Measurements from ENCODE around the gene CYP4F22. TPM values are rescaled to one million over a fixed set of nuclear protein-coding genes. Genes with fewer than 3 reads are reported as not detected.
A peak's percentile ranks its signal among the peaks of the same experiment; 100 is the strongest.

The CYP4F22 gene
- total RNA-seq, 5 donors from 2014 or later (not counting 1 experiment from before 2014, with no cell fraction given) = 0.73 to 1.6 (median 1.3) TPM

GRCh38 chr19:15556634-15557181 is 48.4 kb downstream of the CYP4F22 start:
- Histone ChIP-seq H3K4me3 (ENCODE audit: control insufficient read depth in 1 of 2, extremely low read depth in 1 of 2, low read length in 1 of 2) (no peak overlapping the region), H3K9me3 (no peaks in the 10 kb centered on the region), H3K36me3 (ENCODE audit: control insufficient read depth in 2 of 2, extremely low read depth in 1 of 2, insufficient read depth in 1 of 2, low read length in 1 of 2) (no peaks in the 10 kb centered on the region), H3K4me1 (ENCODE audit: control insufficient read depth in 1 of 2, extremely low read depth in 1 of 2, insufficient read depth in 2 of 2, low read length in 2 of 2) (peaks cover 7 to 26% of the 10 kb centered on the region in 2 experiments), H3K27me3 (replicated peaks in 1 of 2; ENCODE audit: control insufficient read depth in 2 of 2, extremely low read depth in 1 of 2, insufficient read depth in 2 of 2, low read length in 1 of 2) (peaks cover 0 to 21% of the 10 kb centered on the region in 2 experiments), H3K27ac (ENCODE audit: low read length) (no peak overlapping the region)
- Mint-ChIP-seq H3K4me3 (peak overlapping the region; percentile 66 to 81 (median 75)), H3K27ac (peak overlapping the region; percentile 88 to 89), H3K36me3 (no peaks in the 10 kb centered on the region), H3K4me1 (peaks cover 19 to 27% (median 25%) of the 10 kb centered on the region in 3 donors), H3K27me3 (peaks cover under 1 to 3% of the 10 kb centered on the region in 2 donors), H3K9me3 (no peaks in the 10 kb centered on the region)
- POLR2A ChIA-PET = interaction anchor here in 1 of 2 donors (0.6 kb wide), 1 partner anchor 179 kb away, joined by 3 read pairs; no protein-coding TSS in a partner anchor
- WGBS (ENCODE audit: insufficient coverage) = no CpG with 5 or more reads among the region's 7 CpGs
- ATAC-seq (replicated peaks in 1 of 4) (no peak), DNase-seq (peak in 1 of 35 experiments; percentile 1)
- CTCF ChIA-PET = interaction anchor here in 1 of 2 donors (0.6 to 3.0 kb wide), 3 partner anchors 137 to 465 kb away, joined by 3 to 113 read pairs (median 4); partner anchors contain the start of gene AKAP8L

- Mint-ChIP-seq H3K27ac (no peak overlapping the region), H3K27me3 (peaks cover 4 to 5% of the 10 kb centered on the region in 2 donors), H3K4me1 (peaks cover 16 to 24% (median 22%) of the 10 kb centered on the region in 3 donors), H3K4me3 (no peak overlapping the region), H3K9me3 (no peaks in the 10 kb centered on the region), H3K36me3 (no peaks in the 10 kb centered on the region)
- no peaks in the 10 kb centered on the region for H3K9me3 ChIP-seq
- H3K36me3 ChIP-seq (ENCODE audit: control insufficient read depth in 2 of 2, extremely low read depth in 1 of 2, insufficient read depth in 1 of 2, low read length in 1 of 2) = no peaks in the 10 kb centered on the region
- DNase-seq = no peak
- H3K4me1 ChIP-seq (ENCODE audit: control insufficient read depth in 1 of 2, extremely low read depth in 1 of 2, insufficient read depth in 2 of 2, low read length in 2 of 2) = peaks cover 7 to 20% of the 10 kb centered on the region in 2 experiments
- H3K27ac ChIP-seq (ENCODE audit: low read length) = no peak overlapping the region
- POLR2A ChIA-PET = interaction anchor here in 1 of 2 donors (0.7 kb wide), 1 partner anchor 138 kb away, joined by 4 read pairs; no protein-coding TSS in a partner anchor
- WGBS (ENCODE audit: insufficient coverage) = 87% methylated on average over 2 of the region's 4 CpGs
- CTCF ChIA-PET = interaction anchor here in 1 of 2 donors (3.0 kb wide), 1 partner anchor 138 kb away, joined by 113 read pairs; the partner anchor contains the start of gene AKAP8L
- H3K4me3 ChIP-seq (ENCODE audit: control insufficient read depth in 1 of 2, extremely low read depth in 1 of 2, low read length in 1 of 2) = no peak overlapping the region
- peaks cover 0 to 26% of the 10 kb centered on the region in 2 experiments for H3K27me3 ChIP-seq (replicated peaks in 1 of 2; ENCODE audit: control insufficient read depth in 2 of 2, extremely low read depth in 1 of 2, insufficient read depth in 2 of 2, low read length in 1 of 2)
- ATAC-seq (replicated peaks in 1 of 4) = no peak
These were observed 48.9 kb downstream of the CYP4F22 start for GRCh38 chr19:15557223-15557622.

- Mint-ChIP-seq H3K36me3 (no peaks in the 10 kb centered on the region), H3K27me3 (peaks cover 11 to 28% of the 10 kb centered on the region in 2 donors), H3K9me3 (no peaks in the 10 kb centered on the region), H3K4me1 (no peaks in the 10 kb centered on the region), H3K4me3 (no peak overlapping the region), H3K27ac (no peak overlapping the region)
- Histone ChIP-seq H3K36me3 (ENCODE audit: control insufficient read depth in 2 of 2, extremely low read depth in 1 of 2, insufficient read depth in 1 of 2, low read length in 1 of 2) (no peaks in the 10 kb centered on the region), H3K27me3 (replicated peaks in 1 of 2; ENCODE audit: control insufficient read depth in 2 of 2, extremely low read depth in 1 of 2, insufficient read depth in 2 of 2, low read length in 1 of 2) (peaks cover 0 to 48% of the 10 kb centered on the region in 2 experiments), H3K4me1 (ENCODE audit: control insufficient read depth in 1 of 2, extremely low read depth in 1 of 2, insufficient read depth in 2 of 2, low read length in 2 of 2) (no peaks in the 10 kb centered on the region), H3K27ac (ENCODE audit: low read length) (no peak overlapping the region), H3K4me3 (ENCODE audit: control insufficient read depth in 1 of 2, extremely low read depth in 1 of 2, low read length in 1 of 2) (no peak overlapping the region), H3K9me3 (no peaks in the 10 kb centered on the region)
- CTCF ChIA-PET = no interaction called here
- POLR2A ChIA-PET = no interaction called here
- WGBS (ENCODE audit: insufficient coverage) = 85% methylated on average over 3 of the region's 4 CpGs
- ATAC-seq (replicated peaks in 1 of 4) (no peak), DNase-seq (no peak)
These were observed 53.8 kb downstream of the CYP4F22 start for GRCh38 chr19:15562145-15562544.

- H3K27me3 Mint-ChIP-seq = peaks cover 11 to 29% of the 10 kb centered on the region in 2 donors
- H3K4me3 ChIP-seq (ENCODE audit: control insufficient read depth in 1 of 2, extremely low read depth in 1 of 2, low read length in 1 of 2) = no peak overlapping the region
- H3K4me3 Mint-ChIP-seq = no peak overlapping the region
- no peaks in the 10 kb centered on the region for H3K4me1 Mint-ChIP-seq
- DNase-seq (no peak), ATAC-seq (replicated peaks in 1 of 4) (no peak)
- no peaks in the 10 kb centered on the region for H3K36me3 Mint-ChIP-seq
- no peaks in the 10 kb centered on the region for H3K9me3 Mint-ChIP-seq
- 61% methylated on average over 2 of the region's 3 CpGs for WGBS (ENCODE audit: insufficient coverage)
- ChIA-PET CTCF (no interaction called here), POLR2A (no interaction called here)
- H3K9me3 ChIP-seq = no peaks in the 10 kb centered on the region
- H3K27me3 ChIP-seq (replicated peaks in 1 of 2; ENCODE audit: control insufficient read depth in 2 of 2, extremely low read depth in 1 of 2, insufficient read depth in 2 of 2, low read length in 1 of 2) = peaks cover 0 to 48% of the 10 kb centered on the region in 2 experiments
- no peak overlapping the region for H3K27ac ChIP-seq (ENCODE audit: low read length)
- H3K4me1 ChIP-seq (ENCODE audit: control insufficient read depth in 1 of 2, extremely low read depth in 1 of 2, insufficient read depth in 2 of 2, low read length in 2 of 2) = no peaks in the 10 kb centered on the region
- H3K36me3 ChIP-seq (ENCODE audit: control insufficient read depth in 2 of 2, extremely low read depth in 1 of 2, insufficient read depth in 1 of 2, low read length in 1 of 2) = no peaks in the 10 kb centered on the region
- H3K27ac Mint-ChIP-seq = no peak overlapping the region
These were observed 54.5 kb downstream of the CYP4F22 start for GRCh38 chr19:15562861-15563260.

GRCh38 chr19:15563325-15563794 is 55.0 kb downstream of the CYP4F22 start:
- no peaks in the 10 kb centered on the region for H3K36me3 Mint-ChIP-seq
- Histone ChIP-seq H3K27me3 (replicated peaks in 1 of 2; ENCODE audit: control insufficient read depth in 2 of 2, extremely low read depth in 1 of 2, insufficient read depth in 2 of 2, low read length in 1 of 2) (peaks cover 0 to 48% of the 10 kb centered on the region in 2 experiments), H3K9me3 (no peaks in the 10 kb centered on the region), H3K4me1 (ENCODE audit: control insufficient read depth in 1 of 2, extremely low read depth in 1 of 2, insufficient read depth in 2 of 2, low read length in 2 of 2) (no peaks in the 10 kb centered on the region), H3K4me3 (ENCODE audit: control insufficient read depth in 1 of 2, extremely low read depth in 1 of 2, low read length in 1 of 2) (no peak overlapping the region), H3K27ac (ENCODE audit: low read length) (no peak overlapping the region), H3K36me3 (ENCODE audit: control insufficient read depth in 2 of 2, extremely low read depth in 1 of 2, insufficient read depth in 1 of 2, low read length in 1 of 2) (no peaks in the 10 kb centered on the region)
- CTCF ChIA-PET = interaction anchor here in 1 of 2 donors (0.5 kb wide), 1 partner anchor 342 kb away, joined by 6 read pairs; no protein-coding TSS in a partner anchor
- POLR2A ChIA-PET = no interaction called here
- ATAC-seq (replicated peaks in 1 of 4) (no peak), DNase-seq (no peak)
- H3K4me3 Mint-ChIP-seq = no peak overlapping the region
- H3K27ac Mint-ChIP-seq = no peak overlapping the region
- no peaks in the 10 kb centered on the region for H3K4me1 Mint-ChIP-seq
- peaks cover 15 to 33% of the 10 kb centered on the region in 2 donors for H3K27me3 Mint-ChIP-seq
- 13% methylated on average over 3 of the region's 3 CpGs for WGBS (ENCODE audit: insufficient coverage)
- no peaks in the 10 kb centered on the region for H3K9me3 Mint-ChIP-seq

- CTCF ChIA-PET = interaction anchor here in 1 of 2 donors (0.5 kb wide), 1 partner anchor 343 kb away, joined by 6 read pairs; no protein-coding TSS in a partner anchor
- Histone ChIP-seq H3K4me3 (ENCODE audit: control insufficient read depth in 1 of 2, extremely low read depth in 1 of 2, low read length in 1 of 2) (no peak overlapping the region), H3K36me3 (ENCODE audit: control insufficient read depth in 2 of 2, extremely low read depth in 1 of 2, insufficient read depth in 1 of 2, low read length in 1 of 2) (no peaks in the 10 kb centered on the region), H3K4me1 (ENCODE audit: control insufficient read depth in 1 of 2, extremely low read depth in 1 of 2, insufficient read depth in 2 of 2, low read length in 2 of 2) (no peaks in the 10 kb centered on the region), H3K9me3 (no peaks in the 10 kb centered on the region), H3K27ac (ENCODE audit: low read length) (no peak overlapping the region), H3K27me3 (replicated peaks in 1 of 2; ENCODE audit: control insufficient read depth in 2 of 2, extremely low read depth in 1 of 2, insufficient read depth in 2 of 2, low read length in 1 of 2) (peaks cover 0 to 53% of the 10 kb centered on the region in 2 experiments)
- H3K27me3 Mint-ChIP-seq = peaks cover 16 to 37% of the 10 kb centered on the region in 2 donors
- H3K4me3 Mint-ChIP-seq = no peak overlapping the region
- no peak for ATAC-seq (replicated peaks in 1 of 4)
- no peaks in the 10 kb centered on the region for H3K36me3 Mint-ChIP-seq
- no peak for DNase-seq
- WGBS (ENCODE audit: insufficient coverage) = 69% methylated on average over 10 of the region's 14 CpGs
- POLR2A ChIA-PET = no interaction called here
- H3K4me1 Mint-ChIP-seq = no peaks in the 10 kb centered on the region
- H3K9me3 Mint-ChIP-seq = no peaks in the 10 kb centered on the region
- H3K27ac Mint-ChIP-seq = no peak overlapping the region
These were observed 55.6 kb downstream of the CYP4F22 start for GRCh38 chr19:15563931-15564330.

Measured in T-cell (primary cell).